CD14-positive monocyte (primary cell): ENCODE measurements around the gene ADH1A. TPM values are rescaled to one million over a fixed set of nuclear protein-coding genes. Genes with fewer than 3 reads are reported as not detected.

Experiments
- DNase-seq, 3 donors: peaks; one replicate each; pipeline ENCODE4 v3.0.0-alpha.2; 2011 to 2022
- H2AFZ ChIP-seq: 2 replicates; pipeline ENCODE4 v1.6.0; 2012; ENCODE audit warnings: mild to moderate bottlenecking, low read depth, low read length, inconsistent platforms; ENCODE audit not compliant: insufficient read depth, poor library complexity, severe bottlenecking
- H3K27ac ChIP-seq, 2 donors: 1 replicate in 1 of 2; 2 replicates in 1 of 2; pipeline ENCODE4 v1.5.1; 2012 to 2013; ENCODE audit warnings: low read length in 2 of 2, control low read depth in 1 of 2, inconsistent platforms in 1 of 2, low read depth in 1 of 2, mild to moderate bottlenecking in 1 of 2
- H3K27me3 ChIP-seq, 2 donors: one replicate each; pipeline versions ENCODE4 v1.6.0 to v1.6.1; 2011 to 2013; ENCODE audit warnings: low read length in 2 of 2; ENCODE audit not compliant: control insufficient read depth in 2 of 2, insufficient read depth in 2 of 2
- H3K36me3 ChIP-seq, 2 donors: replicated peaks in 1 of 2; 1 replicate in 1 of 2; 2 replicates in 1 of 2; pipeline versions ENCODE4 v1.5.1 to v1.6.1; 2012 to 2013; ENCODE audit warnings: low read length in 2 of 2, control low read depth in 1 of 2, inconsistent platforms in 1 of 2, mild to moderate bottlenecking in 1 of 2; ENCODE audit not compliant: insufficient read depth in 2 of 2, control insufficient read depth in 1 of 2
- H3K4me1 ChIP-seq, 2 donors: 1 replicate in 1 of 2; 2 replicates in 1 of 2; pipeline versions ENCODE4 v1.5.1 to v1.6.1; 2012 to 2013; ENCODE audit warnings: low read length in 2 of 2, control low read depth in 1 of 2, inconsistent platforms in 1 of 2, mild to moderate bottlenecking in 1 of 2, moderate library complexity in 1 of 2; ENCODE audit not compliant: insufficient read depth in 2 of 2, control insufficient read depth in 1 of 2
- H3K4me2 ChIP-seq: replicated peaks from 2 replicates; pipeline ENCODE3; 2012; ENCODE audit warnings: low read length, moderate library complexity, mild to moderate bottlenecking; ENCODE audit not compliant: poor library complexity, severe bottlenecking; ENCODE audit errors: extremely low read depth
- H3K4me3 ChIP-seq, 3 experiments: fragments of 200-600 bp in 1 of 3; sonication (generic) in 1 of 3; replicated peaks in 1 of 3; 1 replicate in 2 of 3; 2 replicates in 1 of 3; pipeline ENCODE4 v1.5.1; 2011 to 2013; ENCODE audit warnings: low read length in 3 of 3, mild to moderate bottlenecking in 3 of 3, control low read depth in 2 of 3, low read depth in 2 of 3, inconsistent platforms in 1 of 3, moderate library complexity in 1 of 3
- H3K79me2 ChIP-seq: 2 replicates; pipeline ENCODE4 v1.6.0; 2012; ENCODE audit warnings: mild to moderate bottlenecking, control low read depth, inconsistent platforms, low read length, moderate library complexity; ENCODE audit not compliant: insufficient read depth
- H3K9ac ChIP-seq: 2 replicates; pipeline ENCODE4 v1.6.0; 2017; ENCODE audit warnings: low read length, mild to moderate bottlenecking; ENCODE audit not compliant: insufficient read depth, poor library complexity, severe bottlenecking
- H3K9me3 ChIP-seq, 2 donors: replicated peaks in 1 of 2; 1 replicate in 1 of 2; 2 replicates in 1 of 2; pipeline versions ENCODE4 v1.5.1 to v1.6.1; 2012 to 2013; ENCODE audit warnings: low read length in 2 of 2, control low read depth in 1 of 2; ENCODE audit not compliant: control insufficient read depth in 1 of 2, insufficient read depth in 1 of 2
- H4K20me1 ChIP-seq: 2 replicates; pipeline ENCODE4 v1.6.0; 2012; ENCODE audit warnings: mild to moderate bottlenecking, low read length, control low read depth, moderate library complexity; ENCODE audit not compliant: insufficient read depth
- H3K27ac Mint-ChIP-seq, 7 donors: one replicate each; pipeline ENCODE4 v1.8.0; 2020; ENCODE audit warnings: mild to moderate bottlenecking in 7 of 7, mixed read lengths in 7 of 7, moderate library complexity in 6 of 7, inconsistent platforms in 2 of 7
- H3K27me3 Mint-ChIP-seq, 3 donors: one replicate each; pipeline ENCODE4 v1.8.0; 2021 to 2022; ENCODE audit warnings: low read depth in 3 of 3, mild to moderate bottlenecking in 3 of 3, mixed read lengths in 3 of 3, moderate library complexity in 3 of 3, inconsistent platforms in 1 of 3
- H3K36me3 Mint-ChIP-seq, 2 donors: one replicate each; pipeline ENCODE4 v1.8.0; 2020; ENCODE audit warnings: mixed read lengths in 2 of 2, inconsistent platforms in 1 of 2, mild to moderate bottlenecking in 1 of 2
- H3K4me1 Mint-ChIP-seq: one replicate; pipeline ENCODE4 v1.8.0; 2020; ENCODE audit warnings: mild to moderate bottlenecking, mixed read lengths
- H3K4me3 Mint-ChIP-seq, 2 donors: one replicate each; pipeline ENCODE4 v1.8.0; 2020; ENCODE audit warnings: mild to moderate bottlenecking in 2 of 2, mixed read lengths in 2 of 2, moderate library complexity in 1 of 2
- H3K9me3 Mint-ChIP-seq, 7 donors: one replicate each; pipeline ENCODE4 v1.8.0; 2020 to 2022; ENCODE audit warnings: mixed read lengths in 7 of 7, mild to moderate bottlenecking in 6 of 7, moderate library complexity in 6 of 7, inconsistent platforms in 2 of 7
- WGBS: methylation state at CpG from one replicate; pipeline ENCODE4 v1.1.5; 2013; ENCODE audit warnings: missing lambda C conversion rate; ENCODE audit not compliant: insufficient coverage; 5-methylcytosine and 5-hydroxymethylcytosine counted together
- intact Hi-C, 2 donors: fragments of 100-400 bp; cut with micrococcal nuclease; formaldehyde crosslinking; loops; one replicate each; pipeline versions ENCODE4 v1.15.0 to v1.15.1; 2023
- polyA plus RNA-seq, 3 donors: library from polyadenylated mRNA; depleted of rRNA in 1 of 3; unstranded in 2 of 3; stranded (reverse) in 1 of 3; fragments of 300-500 nt in 2 of 3; fragments of >200 nt in 1 of 3; fragmentation: Illumina TruSeq in 2 of 3; gene quantifications; 1 replicate in 2 of 3; 2 replicates in 1 of 3; pipeline ENCODE4 v1.2.3, GENCODE V29; 2012 to 2021
- TF ChIP-seq, protein P1 (sequence below): fragments of 200-600 bp; IDR thresholded peaks from one replicate; pipeline ENCODE4 v1.8.0; 2022; ENCODE audit warnings: antibody characterized with exemption, mild to moderate bottlenecking

Gene ADH1A
- polyA plus RNA-seq, 3 donors = not detected

GRCh38 chr4:99275885-99276284, 14.9 kb downstream of the ADH1A start:
- TF ChIP-seq, protein P1, sequence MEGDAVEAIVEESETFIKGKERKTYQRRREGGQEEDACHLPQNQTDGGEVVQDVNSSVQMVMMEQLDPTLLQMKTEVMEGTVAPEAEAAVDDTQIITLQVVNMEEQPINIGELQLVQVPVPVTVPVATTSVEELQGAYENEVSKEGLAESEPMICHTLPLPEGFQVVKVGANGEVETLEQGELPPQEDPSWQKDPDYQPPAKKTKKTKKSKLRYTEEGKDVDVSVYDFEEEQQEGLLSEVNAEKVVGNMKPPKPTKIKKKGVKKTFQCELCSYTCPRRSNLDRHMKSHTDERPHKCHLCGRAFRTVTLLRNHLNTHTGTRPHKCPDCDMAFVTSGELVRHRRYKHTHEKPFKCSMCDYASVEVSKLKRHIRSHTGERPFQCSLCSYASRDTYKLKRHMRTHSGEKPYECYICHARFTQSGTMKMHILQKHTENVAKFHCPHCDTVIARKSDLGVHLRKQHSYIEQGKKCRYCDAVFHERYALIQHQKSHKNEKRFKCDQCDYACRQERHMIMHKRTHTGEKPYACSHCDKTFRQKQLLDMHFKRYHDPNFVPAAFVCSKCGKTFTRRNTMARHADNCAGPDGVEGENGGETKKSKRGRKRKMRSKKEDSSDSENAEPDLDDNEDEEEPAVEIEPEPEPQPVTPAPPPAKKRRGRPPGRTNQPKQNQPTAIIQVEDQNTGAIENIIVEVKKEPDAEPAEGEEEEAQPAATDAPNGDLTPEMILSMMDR = no peak
- H3K9me3 ChIP-seq = peaks cover 0 to 12% of the 10 kb centered on the region in 2 donors
- no peak for DNase-seq
- Mint-ChIP-seq H3K9me3 (peaks cover 2 to 7% (median 4%) of the 10 kb centered on the region in 7 donors), H3K27me3 (no peaks in the 10 kb centered on the region), H3K27ac (no peak overlapping the region), H3K4me1 (no peaks in the 10 kb centered on the region), H3K36me3 (no peaks in the 10 kb centered on the region), H3K4me3 (no peak overlapping the region)
- no peaks in the 10 kb centered on the region for H4K20me1 ChIP-seq
- no CpG with 5 or more reads among the region's 3 CpGs for WGBS
- no peaks in the 10 kb centered on the region for H3K79me2 ChIP-seq
- no peak overlapping the region for H3K4me3 ChIP-seq
- H3K27me3 ChIP-seq = no peaks in the 10 kb centered on the region
- no peak overlapping the region for H3K9ac ChIP-seq
- H2AFZ ChIP-seq = no peak overlapping the region
- no peak overlapping the region for H3K4me2 ChIP-seq
- no peak overlapping the region for H3K27ac ChIP-seq
- H3K4me1 ChIP-seq = no peaks in the 10 kb centered on the region
- H3K36me3 ChIP-seq = no peaks in the 10 kb centered on the region
- intact Hi-C loops = no loop called here

DNA sequence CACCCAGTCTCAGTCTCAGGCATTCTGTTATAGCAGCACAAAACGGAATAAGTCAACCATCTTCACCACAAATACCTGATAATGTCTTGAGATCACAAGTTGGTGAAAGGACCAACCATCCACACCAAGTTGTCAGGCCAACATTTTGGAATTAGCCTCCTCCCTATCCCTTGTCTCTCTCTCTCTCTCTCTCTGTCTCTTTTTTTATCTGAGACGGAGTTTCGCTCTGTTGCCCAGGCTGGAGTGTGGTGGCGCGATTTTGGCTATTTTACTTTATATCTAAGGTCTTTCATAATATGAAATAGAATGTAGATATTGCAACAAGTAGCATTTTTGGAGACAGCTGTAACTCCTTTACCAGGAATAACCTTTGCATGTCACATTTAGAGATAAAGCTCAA, 15.7 kb downstream of the ADH1A start:
- WGBS = 57% methylated on average over 1 of the region's 5 CpGs
- intact Hi-C loops = no loop called here

More for the DNA sequence above, 15.7 kb downstream of the ADH1A start:
- TF ChIP-seq, protein P1 = no peak
- Histone ChIP-seq H3K4me3 (no peak overlapping the region), H3K9me3 (peaks cover 0 to 17% of the 10 kb centered on the region in 2 donors), H3K4me1 (no peaks in the 10 kb centered on the region), H2AFZ (no peak overlapping the region), H3K79me2 (no peaks in the 10 kb centered on the region), H3K27ac (no peak overlapping the region), H3K36me3 (no peaks in the 10 kb centered on the region), H3K4me2 (no peak overlapping the region), H4K20me1 (no peaks in the 10 kb centered on the region), H3K27me3 (no peaks in the 10 kb centered on the region), H3K9ac (no peak overlapping the region)
- Mint-ChIP-seq H3K4me3 (no peak overlapping the region), H3K27ac (peak overlapping the region in 1 of 7 donors; percentile 8), H3K27me3 (no peaks in the 10 kb centered on the region), H3K4me1 (no peaks in the 10 kb centered on the region), H3K36me3 (no peaks in the 10 kb centered on the region), H3K9me3 (peaks cover 6 to 9% (median 8%) of the 10 kb centered on the region in 7 donors)
- no peak for DNase-seq
